ENCODE results near the gene NAA60. TPM values are rescaled to one million over a fixed set of nuclear protein-coding genes. Genes with fewer than 3 reads are reported as not detected.

NAA60 gene
- total RNA-seq, 1 donor from 2014 or later, result 5.0 TPM

- TF ChIP-seq, protein P1, sequence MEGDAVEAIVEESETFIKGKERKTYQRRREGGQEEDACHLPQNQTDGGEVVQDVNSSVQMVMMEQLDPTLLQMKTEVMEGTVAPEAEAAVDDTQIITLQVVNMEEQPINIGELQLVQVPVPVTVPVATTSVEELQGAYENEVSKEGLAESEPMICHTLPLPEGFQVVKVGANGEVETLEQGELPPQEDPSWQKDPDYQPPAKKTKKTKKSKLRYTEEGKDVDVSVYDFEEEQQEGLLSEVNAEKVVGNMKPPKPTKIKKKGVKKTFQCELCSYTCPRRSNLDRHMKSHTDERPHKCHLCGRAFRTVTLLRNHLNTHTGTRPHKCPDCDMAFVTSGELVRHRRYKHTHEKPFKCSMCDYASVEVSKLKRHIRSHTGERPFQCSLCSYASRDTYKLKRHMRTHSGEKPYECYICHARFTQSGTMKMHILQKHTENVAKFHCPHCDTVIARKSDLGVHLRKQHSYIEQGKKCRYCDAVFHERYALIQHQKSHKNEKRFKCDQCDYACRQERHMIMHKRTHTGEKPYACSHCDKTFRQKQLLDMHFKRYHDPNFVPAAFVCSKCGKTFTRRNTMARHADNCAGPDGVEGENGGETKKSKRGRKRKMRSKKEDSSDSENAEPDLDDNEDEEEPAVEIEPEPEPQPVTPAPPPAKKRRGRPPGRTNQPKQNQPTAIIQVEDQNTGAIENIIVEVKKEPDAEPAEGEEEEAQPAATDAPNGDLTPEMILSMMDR (IDR thresholded peaks at IDR 0.05; ENCODE audit: insufficient read depth, low read length, severe bottlenecking), result no peak
These were observed 24.4 kb downstream of the NAA60 start for GRCh38 chr16:3467921-3468320.

GRCh38 chr16:3468501-3468900 lies 25.0 kb downstream of the NAA60 start:
- H3K27me3 ChIP-seq (ENCODE audit: control insufficient read depth, insufficient read depth, low read length), result no peaks in the 10 kb centered on the region
- DNase-seq (ENCODE audit: low read depth) (no peak), FAIRE-seq (no peak)
- H3K36me3 ChIP-seq (ENCODE audit: control insufficient read depth, insufficient read depth, low read length), result peaks cover 9% of the 10 kb centered on the region
- no peak overlapping the region for H3K4me3 ChIP-seq (ENCODE audit: low read depth, low read length)
- TF ChIP-seq, protein P1 (IDR thresholded peaks at IDR 0.05; ENCODE audit: insufficient read depth, low read length, severe bottlenecking), result no peak

More at GRCh38 chr16:3467921-3468320, 24.4 kb downstream of the NAA60 start:
- peak; percentile 46 for DNase-seq (ENCODE audit: low read depth)
- Histone ChIP-seq H3K4me3 (ENCODE audit: low read depth, low read length) (no peak overlapping the region), H3K36me3 (ENCODE audit: control insufficient read depth, insufficient read depth, low read length) (peaks cover 9% of the 10 kb centered on the region), H3K27me3 (ENCODE audit: control insufficient read depth, insufficient read depth, low read length) (no peaks in the 10 kb centered on the region)
- FAIRE-seq, result no peak

- Histone ChIP-seq H3K27me3 (ENCODE audit: control insufficient read depth, insufficient read depth, low read length) (no peaks in the 10 kb centered on the region), H3K36me3 (ENCODE audit: control insufficient read depth, insufficient read depth, low read length) (peaks cover 11% of the 10 kb centered on the region), H3K4me3 (ENCODE audit: low read depth, low read length) (no peak overlapping the region)
- TF ChIP-seq, protein P1 (IDR thresholded peaks at IDR 0.05; ENCODE audit: insufficient read depth, low read length, severe bottlenecking), result no peak
- DNase-seq (ENCODE audit: low read depth), result no peak
- no peak for FAIRE-seq
These were observed 26.3 kb downstream of the NAA60 start for GRCh38 chr16:3469736-3470135.

GRCh38 chr16:3470723-3471122 lies 27.2 kb downstream of the NAA60 start:
- H3K4me3 ChIP-seq (ENCODE audit: low read depth, low read length), result no peak overlapping the region
- no peak for FAIRE-seq

GRCh38 chr16:3471518-3472176 lies 28.2 kb downstream of the NAA60 start:
- FAIRE-seq (no peak), DNase-seq (ENCODE audit: low read depth) (no peak)
- Histone ChIP-seq H3K27me3 (ENCODE audit: control insufficient read depth, insufficient read depth, low read length) (no peaks in the 10 kb centered on the region), H3K36me3 (ENCODE audit: control insufficient read depth, insufficient read depth, low read length) (peaks cover 7% of the 10 kb centered on the region), H3K4me3 (ENCODE audit: low read depth, low read length) (no peak overlapping the region)
- TF ChIP-seq, protein P1 (IDR thresholded peaks at IDR 0.05; ENCODE audit: insufficient read depth, low read length, severe bottlenecking), result no peak

More at GRCh38 chr16:3470723-3471122, 27.2 kb downstream of the NAA60 start:
- DNase-seq (ENCODE audit: low read depth), result no peak
- TF ChIP-seq, protein P1 (IDR thresholded peaks at IDR 0.05; ENCODE audit: insufficient read depth, low read length, severe bottlenecking), result no peak
- H3K36me3 ChIP-seq (ENCODE audit: control insufficient read depth, insufficient read depth, low read length), result peaks cover 9% of the 10 kb centered on the region
- H3K27me3 ChIP-seq (ENCODE audit: control insufficient read depth, insufficient read depth, low read length), result no peaks in the 10 kb centered on the region

All from bronchial epithelial cell (primary cell).